HG03439 (cell line): Measurements from ENCODE around the gene RAB3C.

Experiments used
- ATAC-seq: cut with Tn5 transposase; IDR thresholded peaks from one replicate; pipeline ENCODE4 v1.9.1; 2021; ENCODE audit warnings: mild to moderate bottlenecking, moderate library complexity; ENCODE audit not compliant: unreplicated experiment

Gene RAB3C

GRCh38 chr5:58718269-58718978 is 135.5 kb downstream of the RAB3C start:
- no peak for ATAC-seq

- ATAC-seq: no peak
Observed at GRCh38 chr5:58722160-58722559, 139.3 kb downstream of the RAB3C start.

- no peak for ATAC-seq
Observed at GRCh38 chr5:58724992-58725391, 142.1 kb downstream of the RAB3C start.

- ATAC-seq: no peak
Observed at GRCh38 chr5:58731641-58732040, 148.8 kb downstream of the RAB3C start.

GRCh38 chr5:58735637-58736036 is 152.8 kb downstream of the RAB3C start:
- no peak for ATAC-seq

GRCh38 chr5:58736214-58736613 is 153.3 kb downstream of the RAB3C start:
- ATAC-seq: no peak

- no peak for ATAC-seq
Observed at GRCh38 chr5:58737671-58738070, 154.8 kb downstream of the RAB3C start.

GRCh38 chr5:58738336-58738735 is 155.5 kb downstream of the RAB3C start:
- ATAC-seq: no peak

GRCh38 chr5:58739051-58739450 is 156.2 kb downstream of the RAB3C start:
- ATAC-seq: no peak

GRCh38 chr5:58740956-58741355 is 158.1 kb downstream of the RAB3C start:
- no peak for ATAC-seq

- no peak for ATAC-seq
Observed at GRCh38 chr5:58745350-58745749, 162.5 kb downstream of the RAB3C start.

- no peak for ATAC-seq
Observed at GRCh38 chr5:58746321-58746720, 163.4 kb downstream of the RAB3C start.

- ATAC-seq: no peak
Observed at GRCh38 chr5:58750036-58750435, 167.2 kb downstream of the RAB3C start.

- ATAC-seq: no peak
Observed at GRCh38 chr5:58751222-58751837, 168.5 kb downstream of the RAB3C start.

- no peak for ATAC-seq
Observed at GRCh38 chr5:58752104-58752503, 169.2 kb downstream of the RAB3C start.

- ATAC-seq: no peak
Observed at GRCh38 chr5:58753446-58753845, 170.6 kb downstream of the RAB3C start.

GRCh38 chr5:58754250-58754649 is 171.4 kb downstream of the RAB3C start:
- no peak for ATAC-seq

GRCh38 chr5:58755397-58755796 is 172.5 kb downstream of the RAB3C start:
- ATAC-seq: no peak

GRCh38 chr5:58759745-58760144 is 176.9 kb downstream of the RAB3C start:
- ATAC-seq: peak; percentile 87

- no peak for ATAC-seq
Observed at GRCh38 chr5:58760222-58760621, 177.3 kb downstream of the RAB3C start.

GRCh38 chr5:58761407-58761806 is 178.5 kb downstream of the RAB3C start:
- no peak for ATAC-seq

GRCh38 chr5:58763390-58763789 is 180.5 kb downstream of the RAB3C start:
- ATAC-seq: no peak

GRCh38 chr5:58764199-58764598 is 181.3 kb downstream of the RAB3C start:
- no peak for ATAC-seq
